ENCODE measurements around the gene NLGN2. TPM values are rescaled to one million over a fixed set of nuclear protein-coding genes. Genes with fewer than 3 reads are reported as not detected.

NLGN2 gene
- total and polyA plus RNA-seq, 7 donors: 0.60 to 18.8 (median 7.6) TPM

DNA sequence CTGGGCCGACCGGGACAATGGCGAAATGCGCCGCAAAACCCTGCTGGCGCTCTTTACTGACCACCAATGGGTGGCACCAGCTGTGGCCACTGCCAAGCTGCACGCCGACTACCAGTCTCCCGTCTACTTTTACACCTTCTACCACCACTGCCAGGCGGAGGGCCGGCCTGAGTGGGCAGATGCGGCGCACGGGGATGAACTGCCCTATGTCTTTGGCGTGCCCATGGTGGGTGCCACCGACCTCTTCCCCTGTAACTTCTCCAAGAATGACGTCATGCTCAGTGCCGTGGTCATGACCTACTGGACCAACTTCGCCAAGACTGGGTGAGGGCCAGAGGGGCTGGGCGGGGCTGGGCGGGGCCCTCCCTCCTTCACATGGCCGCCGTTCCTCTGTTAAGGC lies 8.1 kb downstream of the NLGN2 start:
- TF ChIP-seq, protein P1, sequence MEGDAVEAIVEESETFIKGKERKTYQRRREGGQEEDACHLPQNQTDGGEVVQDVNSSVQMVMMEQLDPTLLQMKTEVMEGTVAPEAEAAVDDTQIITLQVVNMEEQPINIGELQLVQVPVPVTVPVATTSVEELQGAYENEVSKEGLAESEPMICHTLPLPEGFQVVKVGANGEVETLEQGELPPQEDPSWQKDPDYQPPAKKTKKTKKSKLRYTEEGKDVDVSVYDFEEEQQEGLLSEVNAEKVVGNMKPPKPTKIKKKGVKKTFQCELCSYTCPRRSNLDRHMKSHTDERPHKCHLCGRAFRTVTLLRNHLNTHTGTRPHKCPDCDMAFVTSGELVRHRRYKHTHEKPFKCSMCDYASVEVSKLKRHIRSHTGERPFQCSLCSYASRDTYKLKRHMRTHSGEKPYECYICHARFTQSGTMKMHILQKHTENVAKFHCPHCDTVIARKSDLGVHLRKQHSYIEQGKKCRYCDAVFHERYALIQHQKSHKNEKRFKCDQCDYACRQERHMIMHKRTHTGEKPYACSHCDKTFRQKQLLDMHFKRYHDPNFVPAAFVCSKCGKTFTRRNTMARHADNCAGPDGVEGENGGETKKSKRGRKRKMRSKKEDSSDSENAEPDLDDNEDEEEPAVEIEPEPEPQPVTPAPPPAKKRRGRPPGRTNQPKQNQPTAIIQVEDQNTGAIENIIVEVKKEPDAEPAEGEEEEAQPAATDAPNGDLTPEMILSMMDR (IDR thresholded peaks at IDR 0.05): no peak
- no peak for TF ChIP-seq POLR2A (IDR thresholded peaks at IDR 0.05)
- no peak for TF ChIP-seq POLR2AphosphoS5 (IDR thresholded peaks at IDR 0.05)
- no peak for TF ChIP-seq EP300 (IDR thresholded peaks at IDR 0.05)
- DNase-seq: no peak
- H3K36me3 ChIP-seq: peaks cover 0 to 38% (median 6%) of the 10 kb centered on the region in 4 donors
- no peaks in the 10 kb centered on the region for H3K27me3 ChIP-seq
- no peak overlapping the region for H3K4me3 ChIP-seq
- H3K4me1 ChIP-seq: no peaks in the 10 kb centered on the region
- intact Hi-C loops (cut with DNase I): no loop called here
- H3K27ac ChIP-seq: no peak overlapping the region
- no peaks in the 10 kb centered on the region for H3K9me3 ChIP-seq
- WGBS, 2 donors: 74 to 89% methylated on average over 23 of the region's 23 CpGs

DNA sequence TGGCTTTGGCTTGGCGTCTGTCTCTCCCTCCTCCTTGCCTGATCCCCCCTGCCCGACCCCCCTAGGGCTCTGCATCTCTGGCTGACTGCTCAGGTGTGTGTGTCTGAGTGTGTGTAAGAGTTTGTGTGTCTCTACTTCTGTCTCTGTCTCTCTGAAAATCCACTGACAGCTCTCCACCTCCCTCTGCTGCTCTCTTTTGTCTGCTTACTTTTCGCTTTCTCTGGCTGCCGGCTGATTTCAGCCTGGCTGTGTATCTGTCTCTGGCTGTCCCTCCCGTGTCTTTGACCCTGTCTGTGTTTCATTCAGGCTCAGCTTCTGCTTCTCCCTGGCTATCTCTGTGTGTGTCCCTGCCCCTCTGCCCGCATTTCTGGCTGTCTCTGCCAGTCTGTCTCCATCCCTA lies 8.7 kb downstream of the NLGN2 start:
- intact Hi-C loops (cut with DNase I): no loop called here
- WGBS, 2 donors: 62 to 77% methylated on average over 6 of the region's 6 CpGs
- Histone ChIP-seq H3K27ac (no peak overlapping the region), H3K4me3 (no peak overlapping the region), H3K9me3 (no peaks in the 10 kb centered on the region), H3K36me3 (peaks cover 0 to 38% (median 6%) of the 10 kb centered on the region in 4 donors), H3K27me3 (no peaks in the 10 kb centered on the region), H3K4me1 (no peaks in the 10 kb centered on the region)
- DNase-seq: no peak
- TF ChIP-seq, protein P1 (IDR thresholded peaks at IDR 0.05): no peak
- TF ChIP-seq POLR2AphosphoS5 (IDR thresholded peaks at IDR 0.05) (no peak), POLR2A (IDR thresholded peaks at IDR 0.05) (no peak), EP300 (IDR thresholded peaks at IDR 0.05) (no peak)

DNA sequence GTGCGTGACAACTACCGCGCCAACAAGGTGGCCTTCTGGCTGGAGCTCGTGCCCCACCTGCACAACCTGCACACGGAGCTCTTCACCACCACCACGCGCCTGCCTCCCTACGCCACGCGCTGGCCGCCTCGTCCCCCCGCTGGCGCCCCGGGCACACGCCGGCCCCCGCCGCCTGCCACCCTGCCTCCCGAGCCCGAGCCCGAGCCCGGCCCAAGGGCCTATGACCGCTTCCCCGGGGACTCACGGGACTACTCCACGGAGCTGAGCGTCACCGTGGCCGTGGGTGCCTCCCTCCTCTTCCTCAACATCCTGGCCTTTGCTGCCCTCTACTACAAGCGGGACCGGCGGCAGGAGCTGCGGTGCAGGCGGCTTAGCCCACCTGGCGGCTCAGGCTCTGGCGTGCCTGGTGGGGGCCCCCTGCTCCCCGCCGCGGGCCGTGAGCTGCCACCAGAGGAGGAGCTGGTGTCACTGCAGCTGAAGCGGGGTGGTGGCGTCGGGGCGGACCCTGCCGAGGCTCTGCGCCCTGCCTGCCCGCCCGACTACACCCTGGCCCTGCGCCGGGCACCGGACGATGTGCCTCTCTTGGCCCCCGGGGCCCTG lies 9.5 kb downstream of the NLGN2 start:
- Histone ChIP-seq H3K4me3 (no peak overlapping the region), H3K36me3 (peaks cover 0 to 38% (median 6%) of the 10 kb centered on the region in 4 donors), H3K9me3 (no peaks in the 10 kb centered on the region), H3K4me1 (no peaks in the 10 kb centered on the region), H3K27me3 (no peaks in the 10 kb centered on the region), H3K27ac (no peak overlapping the region)
- DNase-seq: no peak
- intact Hi-C loops (cut with DNase I): no loop called here
- TF ChIP-seq, protein P1 (IDR thresholded peaks at IDR 0.05): no peak
- no peak for TF ChIP-seq POLR2AphosphoS5 (IDR thresholded peaks at IDR 0.05)
- TF ChIP-seq EP300 (IDR thresholded peaks at IDR 0.05): no peak
- no peak for TF ChIP-seq POLR2A (IDR thresholded peaks at IDR 0.05)
- 93 to 95% methylated on average over 54 of the region's 54 CpGs for WGBS, 2 donors

DNA sequence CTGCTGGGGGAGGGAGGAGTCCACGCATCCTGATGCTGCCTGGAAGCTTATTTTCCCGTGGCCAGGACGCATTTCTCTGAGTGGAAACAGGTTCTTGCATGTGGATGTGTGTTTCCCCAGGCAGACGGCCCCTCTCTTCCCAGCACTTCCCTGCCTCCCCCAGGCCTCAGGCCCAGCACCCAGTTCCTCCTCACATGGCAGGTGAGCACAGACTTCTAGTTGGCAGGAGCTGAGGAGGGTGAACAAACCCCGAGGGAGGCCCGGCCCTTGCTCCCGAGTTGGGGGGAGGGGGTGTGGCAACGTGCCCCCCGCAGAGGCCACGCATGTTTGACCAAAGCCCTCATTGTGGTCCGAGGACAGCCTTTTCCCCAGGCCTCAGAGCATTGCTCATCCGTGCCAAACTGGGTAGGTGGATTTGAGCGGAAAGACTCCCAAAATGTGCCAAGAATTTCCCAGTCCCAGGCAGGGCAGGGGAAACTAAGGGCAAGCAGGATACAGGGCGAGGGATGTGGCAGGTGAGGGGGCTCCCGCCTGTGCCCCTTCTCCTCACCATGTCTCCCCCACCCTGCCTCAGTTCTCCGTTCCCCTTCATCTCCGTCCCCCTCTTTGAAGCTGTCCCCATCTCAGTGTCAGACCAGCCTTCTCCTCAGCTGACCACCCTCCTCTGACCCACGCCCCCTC lies 11.0 kb downstream of the NLGN2 start:
- DNase-seq: no peak
- H3K27me3 ChIP-seq: no peaks in the 10 kb centered on the region
- peaks cover 0 to 38% (median 6%) of the 10 kb centered on the region in 4 donors for H3K36me3 ChIP-seq
- TF ChIP-seq EP300 (IDR thresholded peaks at IDR 0.05): no peak
- TF ChIP-seq, protein P1 (IDR thresholded peaks at IDR 0.05): no peak
- no peak for TF ChIP-seq POLR2A (IDR thresholded peaks at IDR 0.05)
- H3K9me3 ChIP-seq: no peaks in the 10 kb centered on the region
- 72 to 73% methylated on average over 18 of the region's 18 CpGs for WGBS, 2 donors
- no peaks in the 10 kb centered on the region for H3K4me1 ChIP-seq
- intact Hi-C loops (cut with DNase I): no loop called here
- H3K27ac ChIP-seq: no peak overlapping the region
- no peak overlapping the region for H3K4me3 ChIP-seq

Data from sigmoid colon (tissue), 7 donors.